WTC11 (cell line): ENCODE measurements around the gene RUBCN. TPM values are rescaled to one million over a fixed set of nuclear protein-coding genes. Genes with fewer than 3 reads are reported as not detected.
A peak's percentile ranks its signal among the peaks of the same experiment; 100 is the strongest.

Experiments used
- AFF4 ChIP-seq: sonication (generic); formaldehyde crosslinking; IDR thresholded peaks from 2 replicates; pipeline ENCODE4 v1.8.1; 2023; ENCODE audit warnings: mild to moderate bottlenecking, missing genetic modification reagents, borderline replicate concordance
- ARID4B ChIP-seq: sonication (generic); formaldehyde crosslinking; IDR thresholded peaks from 2 replicates; pipeline ENCODE4 v1.8.0; 2023; ENCODE audit warnings: missing genetic modification reagents, mild to moderate bottlenecking, borderline replicate concordance
- ATF3 ChIP-seq: sonication (generic); formaldehyde crosslinking; conservative IDR thresholded peaks from 2 replicates; pipeline ENCODE4 v1.8.1; 2022; ENCODE audit warnings: mild to moderate bottlenecking, missing genetic modification reagents
- ATF6 ChIP-seq: sonication (generic); formaldehyde crosslinking; IDR thresholded peaks from 2 replicates; pipeline ENCODE4 v1.8.1; 2023; ENCODE audit warnings: mild to moderate bottlenecking, missing genetic modification reagents
- CREB1 ChIP-seq: sonication (generic); formaldehyde crosslinking; IDR thresholded peaks from 2 replicates; pipeline ENCODE4 v1.8.0; 2023; ENCODE audit warnings: mild to moderate bottlenecking, missing genetic modification reagents
- E2F5 ChIP-seq: sonication (generic); formaldehyde crosslinking; IDR thresholded peaks from 2 replicates; pipeline ENCODE4 v1.8.1; 2022; ENCODE audit warnings: mild to moderate bottlenecking, moderate library complexity, missing genetic modification reagents
- JAZF1 ChIP-seq: fragments of 250-450 bp; sonication (Bioruptor Pico); IDR thresholded peaks from 2 replicates; pipeline ENCODE4 v1.9.0; 2021; ENCODE audit warnings: moderate library complexity, mild to moderate bottlenecking, inconsistent platforms
- JUN ChIP-seq: sonication (generic); formaldehyde crosslinking; IDR thresholded peaks from 2 replicates; pipeline ENCODE4 v1.8.0; 2023; ENCODE audit warnings: mild to moderate bottlenecking, missing genetic modification reagents
- MAX ChIP-seq: sonication (generic); formaldehyde crosslinking; IDR thresholded peaks from 2 replicates; pipeline ENCODE4 v1.8.0; 2022; ENCODE audit warnings: mild to moderate bottlenecking, missing genetic modification reagents
- MLX ChIP-seq: sonication (generic); formaldehyde crosslinking; IDR thresholded peaks from 2 replicates; pipeline ENCODE4 v1.8.1; 2023; ENCODE audit warnings: mild to moderate bottlenecking, missing genetic modification reagents, moderate library complexity
- MXD4 ChIP-seq: fragments of 250-450 bp; sonication (Bioruptor Pico); IDR thresholded peaks from 2 replicates; pipeline ENCODE4 v1.8.0; 2021; ENCODE audit warnings: mild to moderate bottlenecking, moderate library complexity, borderline replicate concordance
- MYBL2 ChIP-seq: sonication (generic); formaldehyde crosslinking; IDR thresholded peaks from 2 replicates; pipeline ENCODE4 v1.8.1; 2023; ENCODE audit warnings: mild to moderate bottlenecking, moderate library complexity, missing genetic modification reagents
- NFYB ChIP-seq: sonication (generic); formaldehyde crosslinking; conservative IDR thresholded peaks from 2 replicates; pipeline ENCODE4 v1.8.0; 2022; ENCODE audit warnings: low read depth, missing genetic modification reagents
- OVOL2 ChIP-seq: fragments of 250-450 bp; sonication (Bioruptor Pico); IDR thresholded peaks from 2 replicates; pipeline ENCODE4 v1.9.0; 2021; ENCODE audit warnings: mild to moderate bottlenecking, borderline replicate concordance
- SMAD4 ChIP-seq: sonication (generic); formaldehyde crosslinking; IDR thresholded peaks from 2 replicates; pipeline ENCODE4 v1.8.0; 2022; ENCODE audit warnings: mild to moderate bottlenecking, missing genetic modification reagents
- SOX15 ChIP-seq: fragments of 250-450 bp; sonication (Bioruptor Pico); IDR thresholded peaks from 2 replicates; pipeline ENCODE4 v1.9.0; 2021; ENCODE audit warnings: mild to moderate bottlenecking
- SP1 ChIP-seq: sonication (generic); formaldehyde crosslinking; conservative IDR thresholded peaks from 2 replicates; pipeline ENCODE4 v1.8.1; 2022; ENCODE audit warnings: missing genetic modification reagents
- TCF7 ChIP-seq: sonication (generic); formaldehyde crosslinking; IDR thresholded peaks from 2 replicates; pipeline ENCODE4 v1.8.0; 2022; ENCODE audit warnings: mild to moderate bottlenecking, low read depth, missing genetic modification reagents, moderate library complexity
- ZBTB43 ChIP-seq: sonication (generic); formaldehyde crosslinking; IDR thresholded peaks from 2 replicates; pipeline ENCODE4 v1.8.1; 2023; ENCODE audit warnings: mild to moderate bottlenecking, missing genetic modification reagents
- ZNF121 ChIP-seq: sonication (generic); formaldehyde crosslinking; IDR thresholded peaks from 2 replicates; pipeline ENCODE4 v1.8.0; 2023; ENCODE audit warnings: missing genetic modification reagents
- ZNF219 ChIP-seq: sonication (generic); formaldehyde crosslinking; IDR thresholded peaks from 2 replicates; pipeline ENCODE4 v1.8.0; 2023; ENCODE audit warnings: missing genetic modification reagents, mild to moderate bottlenecking, borderline replicate concordance
- ZNF425 ChIP-seq: fragments of 250-450 bp; sonication (Bioruptor Pico); conservative IDR thresholded peaks from 2 replicates; pipeline ENCODE4 v1.9.0; 2021; ENCODE audit warnings: mild to moderate bottlenecking
- total RNA-seq: library from RNA; stranded (reverse); gene quantifications from 3 replicates; pipeline ENCODE4 v1.2.3, GENCODE V29; 2021

RUBCN gene
- total RNA-seq, 1 experiment from 2014 or later = 22.9 TPM

GRCh38 chr3:197749601-197750395 lies 13.1 kb upstream of the RUBCN start, which contains the start of gene FYTTD1 (continued):
- TF ChIP-seq ZBTB43 (CRISPR knock-in tag) (no peak), JUN (no peak), ZNF121 (no peak), OVOL2 (CRISPR knock-in tag) (no peak), CREB1 (CRISPR knock-in tag) (no peak), SMAD4 (CRISPR knock-in tag) (no peak), ATF3 (CRISPR knock-in tag) (no peak), ARID4B (CRISPR knock-in tag) (no peak), E2F5 (CRISPR knock-in tag) (no peak), MYBL2 (CRISPR knock-in tag) (peak; percentile 41; the same call in 1 of the 2 replicates), TCF7 (no peak), AFF4 (CRISPR knock-in tag) (no peak), ATF6 (CRISPR knock-in tag) (no peak), MAX (CRISPR knock-in tag) (0 out of 2 replicates have a peak, but pooled peaks have one; percentile 56), JAZF1 (no peak), ZNF425 (no peak), SOX15 (CRISPR knock-in tag) (no peak), NFYB (CRISPR knock-in tag) (0 out of 2 replicates have a peak, but pooled peaks have one; percentile 20), MLX (CRISPR knock-in tag) (no peak), MXD4 (CRISPR knock-in tag) (no peak), SP1 (CRISPR knock-in tag) (peak; percentile 36; the same call in 1 of the 2 replicates), ZNF219 (CRISPR knock-in tag) (no peak)
